CD4-positive, alpha-beta T cell treated with Interleukin-12 subunit alpha and Interleukin-12 subunit beta, for 1 hour (primary cell): ENCODE results near the gene USP5.

ENCODE experiments used
- DNase-seq: peaks from one replicate; pipeline ENCODE4 v3.0.0-alpha.2; 2020

Gene USP5

GRCh38 chr12:6826125-6826733, 25.7 kb upstream of the USP5 start:
- no peak for DNase-seq

- DNase-seq = no peak
These were observed 25.1 kb upstream of the USP5 start for GRCh38 chr12:6826734-6827436.

GRCh38 chr12:6827437-6827911, 24.5 kb upstream of the USP5 start:
- peak; percentile 38 for DNase-seq

- no peak for DNase-seq
These were observed 23.8 kb upstream of the USP5 start, which contains the start of gene P3H3 for GRCh38 chr12:6827982-6828780. Gene P3H3, plus strand, starts transcription at chr12:6828407. Its CDS starts 34 bp downstream, at chr12:6828441.

- peak; percentile 37 for DNase-seq
These were observed 23.0 kb upstream of the USP5 start for GRCh38 chr12:6828781-6829535.

GRCh38 chr12:6829536-6830220, 22.3 kb upstream of the USP5 start:
- no peak for DNase-seq

- no peak for DNase-seq
These were observed 21.6 kb upstream of the USP5 start for GRCh38 chr12:6830286-6830890.

GRCh38 chr12:6830999-6831398, 21.0 kb upstream of the USP5 start:
- DNase-seq = no peak

- DNase-seq = no peak
These were observed 20.4 kb upstream of the USP5 start for GRCh38 chr12:6831450-6831995.

GRCh38 chr12:6832125-6832524, 19.8 kb upstream of the USP5 start:
- DNase-seq = no peak

- no peak for DNase-seq
These were observed 18.6 kb upstream of the USP5 start for GRCh38 chr12:6833189-6833890.

GRCh38 chr12:6834254-6834653, 17.7 kb upstream of the USP5 start:
- no peak for DNase-seq

GRCh38 chr12:6834873-6835272, 17.1 kb upstream of the USP5 start:
- DNase-seq = no peak

- DNase-seq = no peak
These were observed 15.1 kb upstream of the USP5 start for GRCh38 chr12:6836851-6837250.

GRCh38 chr12:6837370-6838060, 14.4 kb upstream of the USP5 start:
- DNase-seq = no peak

GRCh38 chr12:6838854-6839253, 13.1 kb upstream of the USP5 start:
- no peak for DNase-seq

- no peak for DNase-seq
These were observed 12.3 kb upstream of the USP5 start for GRCh38 chr12:6839482-6840201.

GRCh38 chr12:6840330-6840729, 11.6 kb upstream of the USP5 start:
- no peak for DNase-seq

- no peak for DNase-seq
These were observed 11.0 kb upstream of the USP5 start, which contains the start of gene GNB3 for GRCh38 chr12:6840761-6841515. Gene GNB3, plus strand, starts transcription at chr12:6840925. Its CDS starts 363 bp downstream, at chr12:6841288.
